Ovary (tissue), 9 donors: ENCODE results near the gene MYL10. TPM values are rescaled to one million over a fixed set of nuclear protein-coding genes. Genes with fewer than 3 reads are reported as not detected.

Source experiments
- DNase-seq, 5 donors: peaks; one replicate each; pipeline ENCODE4 v3.0.0-alpha.2; 2019 to 2020
- H3K27ac ChIP-seq, 2 donors: fragments of 200-600 bp; one replicate each; pipeline versions ENCODE4 v1.5.1 to v1.8.0; 2019 to 2022
- H3K27me3 ChIP-seq: fragments of 200-600 bp; one replicate; pipeline ENCODE4 v1.8.0; 2022
- H3K36me3 ChIP-seq: fragments of 200-600 bp; sonication (generic); one replicate; pipeline ENCODE4 v1.5.1; 2019
- H3K4me1 ChIP-seq: one replicate; pipeline ENCODE4 v1.8.1; 2013; ENCODE audit warnings: mild to moderate bottlenecking, moderate library complexity; ENCODE audit not compliant: insufficient read depth
- H3K4me3 ChIP-seq: fragments of 200-600 bp; sonication (generic); one replicate; pipeline ENCODE4 v1.5.1; 2017
- H3K9me3 ChIP-seq, 2 donors: fragments of 200-600 bp in 1 of 2; sonication (generic) in 1 of 2; one replicate each; pipeline versions ENCODE4 v1.5.1 to v1.8.1; 2013 to 2019; ENCODE audit warnings: mild to moderate bottlenecking in 1 of 2, moderate library complexity in 1 of 2
- CTCF ChIP-seq, 3 donors: fragments of 450-650 bp in 2 of 3; fragments of 200-600 bp in 1 of 3; IDR thresholded peaks; one replicate each; pipeline versions ENCODE4 v1.5.1 to v1.8.0; 2016 to 2022; ENCODE audit warnings: antibody characterized with exemption in 3 of 3, mild to moderate bottlenecking in 1 of 3
- EP300 ChIP-seq: sonication (generic); formaldehyde crosslinking; IDR thresholded peaks from one replicate; pipeline ENCODE4 v1.6.1; 2017; ENCODE audit warnings: antibody characterized with exemption
- POLR2A ChIP-seq: fragments of 450-650 bp; IDR thresholded peaks from one replicate; pipeline ENCODE4 v1.6.1; 2017; ENCODE audit warnings: antibody characterized with exemption, mild to moderate bottlenecking, moderate library complexity
- WGBS, 3 donors: extraction: QIAGEN DNeasy Blood & Tissue Kit in 1 of 3; methylation state at CpG; one replicate each; pipeline versions ENCODE4 v1.1.5 to v1.1.7; 2013 to 2017; 5-methylcytosine and 5-hydroxymethylcytosine counted together
- intact Hi-C, 4 donors: fragments of 100-400 bp; cut with DNase I; formaldehyde crosslinking; loops; one replicate each; pipeline versions ENCODE4 v1.11.0 to v1.15.1; 2022 to 2023
- polyA plus RNA-seq, 2 donors: library from polyadenylated mRNA; stranded (reverse); fragments of 200-250 nt in 1 of 2; fragments of 350-450 nt in 1 of 2; fragmentation: Illumina TruSeq in 1 of 2; extraction: RNeasy Lipid Tissue Mini Kit (QIAGEN cat#74804) in 1 of 2; gene quantifications; one replicate each; pipeline ENCODE4 v1.2.3, GENCODE V29; 2013 to 2014
- total RNA-seq, 7 donors: library from RNA; depleted of rRNA in 2 of 7; stranded (reverse); fragments of >200 nt in 2 of 7; fragmentation: NEBNext Ultra II Directional in 3 of 7; extraction: Animal tissue kit (Norgen Biotek cat#: 25700) in 3 of 7; gene quantifications; one replicate each; pipeline versions ENCODE4 v1.1.0 to v1.2.4, GENCODE V29; 2016 to 2023
- donor health status: DM: no; HTN: no; CAD: no; lungs with moderate emphysema.
- donor health status: DM: no; HTN: no; CAD: no.
- donor health status: Bipolar disorder and iron deficiency.
- donor health status: DM: yes; HTN: yes; CAD: no.
- donor health status: DM: no; HTN: no; CAD: no.
- donor health status: DM: yes; HTN: yes; CAD: no.

Gene MYL10
- total and polyA plus RNA-seq, 9 donors = not detected

DNA sequence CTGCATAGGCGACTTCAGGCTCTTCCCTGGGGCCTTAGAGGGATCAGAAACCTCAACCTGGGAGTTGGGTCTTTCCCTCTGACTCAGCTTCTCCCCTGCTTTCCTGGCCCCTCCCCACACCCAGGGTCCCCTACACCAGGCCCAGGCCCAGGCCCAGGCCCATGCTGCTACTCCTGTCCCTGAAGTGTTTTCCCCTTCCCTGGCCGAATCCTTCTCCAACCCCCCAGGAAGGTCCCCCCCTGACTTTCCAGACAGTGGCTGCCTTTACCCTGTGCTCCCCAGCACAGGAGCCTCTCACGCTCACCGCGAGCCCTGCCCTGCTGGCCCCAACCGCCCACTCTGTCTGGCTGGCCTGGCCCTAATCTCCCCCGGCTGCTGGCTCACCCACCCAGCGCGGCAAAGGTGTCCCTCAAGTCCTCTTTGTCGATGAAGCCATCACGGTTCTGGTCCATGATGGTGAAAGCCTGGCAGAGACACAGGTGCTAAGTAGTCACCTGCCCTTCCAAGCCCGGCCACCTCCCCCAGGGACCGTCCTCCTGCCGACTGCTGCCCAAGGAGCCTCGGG lies 6.4 kb downstream of the MYL10 start:
- DNase-seq = no peak

GRCh38 chr7:101620991-101621390 lies 8.1 kb downstream of the MYL10 start:
- no peaks in the 10 kb centered on the region for H3K27me3 ChIP-seq
- TF ChIP-seq POLR2A (no peak), EP300 (no peak), CTCF (IDR thresholded peaks at IDR 0.05) (no peak)
- WGBS, 3 donors = 85 to 92% (median 88%) methylated on average over 9 to 10 of the region's 10 CpGs

More for the DNA sequence above, 6.4 kb downstream of the MYL10 start:
- H3K4me1 ChIP-seq = no peaks in the 10 kb centered on the region
- H3K9me3 ChIP-seq = no peaks in the 10 kb centered on the region
- no peak overlapping the region for H3K27ac ChIP-seq
- H3K4me3 ChIP-seq = no peak overlapping the region
- no peaks in the 10 kb centered on the region for H3K36me3 ChIP-seq
- no peaks in the 10 kb centered on the region for H3K27me3 ChIP-seq
- WGBS, 3 donors = 84 to 88% (median 87%) methylated on average over 15 of the region's 15 CpGs
- TF ChIP-seq CTCF (IDR thresholded peaks at IDR 0.05) = no peak
- no peak for TF ChIP-seq EP300
- TF ChIP-seq POLR2A = no peak
- intact Hi-C loops = no loop called here

GRCh38 chr7:101620395-101620794 lies 8.7 kb downstream of the MYL10 start:
- no peak for DNase-seq
- H3K27ac ChIP-seq = no peak overlapping the region
- no peaks in the 10 kb centered on the region for H3K36me3 ChIP-seq
- no peaks in the 10 kb centered on the region for H3K4me1 ChIP-seq
- no peaks in the 10 kb centered on the region for H3K9me3 ChIP-seq
- no peaks in the 10 kb centered on the region for H3K27me3 ChIP-seq
- no peak overlapping the region for H3K4me3 ChIP-seq
- WGBS, 3 donors = 91 to 95% (median 93%) methylated on average over 4 of the region's 4 CpGs
- intact Hi-C loops = no loop called here
- no peak for TF ChIP-seq POLR2A
- no peak for TF ChIP-seq CTCF (IDR thresholded peaks at IDR 0.05)
- TF ChIP-seq EP300 = no peak

More at GRCh38 chr7:101620991-101621390, 8.1 kb downstream of the MYL10 start:
- Histone ChIP-seq H3K4me3 (no peak overlapping the region), H3K4me1 (no peaks in the 10 kb centered on the region), H3K36me3 (no peaks in the 10 kb centered on the region), H3K9me3 (no peaks in the 10 kb centered on the region), H3K27ac (no peak overlapping the region)
- intact Hi-C loops = no loop called here
- no peak for DNase-seq

- no peak overlapping the region for H3K4me3 ChIP-seq
- DNase-seq = no peak
- 48 to 63% (median 58%) methylated on average over 8 of the region's 8 CpGs for WGBS, 3 donors
- H3K27me3 ChIP-seq = no peaks in the 10 kb centered on the region
- H3K4me1 ChIP-seq = no peaks in the 10 kb centered on the region
- no peaks in the 10 kb centered on the region for H3K9me3 ChIP-seq
- TF ChIP-seq POLR2A (no peak), EP300 (no peak), CTCF (IDR thresholded peaks at IDR 0.05) (no peak)
- no peaks in the 10 kb centered on the region for H3K36me3 ChIP-seq
- no peak overlapping the region for H3K27ac ChIP-seq
- intact Hi-C loops = no loop called here
Measured at GRCh38 chr7:101618916-101619315, 10.2 kb downstream of the MYL10 start.
